ENCODE measurements around the gene VRK1. TPM values are rescaled to one million over a fixed set of nuclear protein-coding genes. Genes with fewer than 3 reads are reported as not detected.

The VRK1 gene
- total and polyA plus RNA-seq, 2 of the 4 experiments (the other 2 are of a cell fraction): 14.2 to 19.9 TPM

GRCh38 chr14:96915478-96915877, 118.3 kb downstream of the VRK1 start:
- in situ Hi-C loops (cut with MboI; ENCODE audit: low sequenced_read_pairs): no loop called here

More at GRCh38 chr14:96915478-96915877, 118.3 kb downstream of the VRK1 start:
- Histone ChIP-seq H3K27ac (ENCODE audit: insufficient read depth, low read length) (no peak overlapping the region), H2BK120ac (ENCODE audit: low read depth, low read length) (no peak overlapping the region), H2BK20ac (ENCODE audit: low read depth, low read length) (no peak overlapping the region), H2BK15ac (ENCODE audit: low read depth, low read length) (no peak overlapping the region), H3K14ac (replicated peaks; ENCODE audit: low read depth, low read length) (no peak overlapping the region), H4K20me1 (ENCODE audit: insufficient read depth, low read length) (no peaks in the 10 kb centered on the region), H3K4me3 (ENCODE audit: insufficient read depth, low read depth, low read length) (no peak overlapping the region), H2AK5ac (ENCODE audit: low read depth, low read length) (no peak overlapping the region), H2BK5ac (ENCODE audit: low read depth, low read length, poor library complexity, severe bottlenecking) (no peak overlapping the region), H3K4me2 (ENCODE audit: low read depth, low read length) (no peak overlapping the region), H3K36me3 (ENCODE audit: control insufficient read depth, insufficient read depth, low read length) (no peaks in the 10 kb centered on the region), H3K9me1 (ENCODE audit: insufficient read depth, low read length) (no peaks in the 10 kb centered on the region), H3K4me1 (ENCODE audit: control insufficient read depth, insufficient read depth, low read length) (no peaks in the 10 kb centered on the region), H4K91ac (ENCODE audit: insufficient read depth, low read depth, low read length) (no peak overlapping the region), H3K4ac (ENCODE audit: low read depth, low read length) (no peak overlapping the region), H3K18ac (ENCODE audit: low read depth, low read length) (no peak overlapping the region), H3K27me3 (ENCODE audit: control insufficient read depth, insufficient read depth, low read length) (no peaks in the 10 kb centered on the region), H3K23ac (ENCODE audit: low read depth, low read length) (no peak overlapping the region), H3K9me3 (ENCODE audit: control insufficient read depth, insufficient read depth, low read length) (peaks cover 5% of the 10 kb centered on the region; the same call in 1 of the 2 replicates), H3K79me1 (ENCODE audit: low read depth in 1 of 2, low read length in 2 of 2) (no peaks in the 10 kb centered on the region), H4K8ac (ENCODE audit: low read depth in 2 of 2, low read length in 2 of 2) (no peak overlapping the region), H4K5ac (ENCODE audit: low read depth, low read length) (no peak overlapping the region), H3K56ac (ENCODE audit: extremely low read depth, insufficient read depth, low read length) (no peak overlapping the region), H2AFZ (replicated peaks; ENCODE audit: low read length, poor library complexity) (no peak overlapping the region), H3K9ac (ENCODE audit: low read depth, low read length) (no peak overlapping the region), H2AK9ac (replicated peaks; ENCODE audit: low read depth, low read length, poor library complexity) (no peak overlapping the region)
- BruUV-seq (replicated peaks): no TSS peak
- intact Hi-C loops (cut with micrococcal nuclease) (no loop called here), dilution Hi-C loops (cut with HindIII; ENCODE audit: low sequenced_read_pairs, unreplicated experiment) (no loop called here)
- TF ChIP-seq NFE2L2 (IDR thresholded peaks at IDR 0.05; ENCODE audit: low read depth, low read length): no peak
- no peak for TF ChIP-seq ELK1 (IDR thresholded peaks at IDR 0.05; ENCODE audit: borderline replicate concordance, low read depth, low read length)
- TF ChIP-seq RCOR1 (IDR thresholded peaks at IDR 0.05; ENCODE audit: insufficient replicate concordance, low read length): no peak
- no peak for TF ChIP-seq MAFK (IDR thresholded peaks at IDR 0.05; ENCODE audit: low read depth, low read length)
- no peak for TF ChIP-seq USF2 (IDR thresholded peaks at IDR 0.05; ENCODE audit: low read depth, low read length)
- TF ChIP-seq CEBPB (IDR thresholded peaks at IDR 0.05; ENCODE audit: low read depth, low read length): no peak
- TF ChIP-seq SMC3 (IDR thresholded peaks at IDR 0.05; ENCODE audit: low read depth, low read length): no peak
- no peak for TF ChIP-seq FOS (IDR thresholded peaks at IDR 0.05; ENCODE audit: low read depth, low read length)
- TF ChIP-seq CTCF (conservative IDR thresholded peaks at IDR 0.05; ENCODE audit: low read depth, low read length): no peak
- no peak for TF ChIP-seq MXI1 (IDR thresholded peaks at IDR 0.05; ENCODE audit: borderline replicate concordance, low read depth, low read length)
- TF ChIP-seq BHLHE40 (IDR thresholded peaks at IDR 0.05; ENCODE audit: low read depth, low read length): no peak
- no peak for TF ChIP-seq RAD21 (IDR thresholded peaks at IDR 0.05; ENCODE audit: low read length)
- TF ChIP-seq POLR2A (IDR thresholded peaks at IDR 0.05; ENCODE audit: low read depth, low read length): no peak
- no peak for ATAC-seq (ENCODE audit: low read depth)
- DNase-seq: no peak
- WGBS, 2 experiments (ENCODE audit: extremely low coverage in 2 of 2, insufficient read length in 1 of 2): no CpG with 5 or more reads among the region's 4 CpGs
- POLR2A ChIA-PET (ENCODE audit: unreplicated experiment): no interaction called here
- CTCF ChIA-PET: no interaction called here
